ENCODE measurements around the gene PDE3B. TPM values are rescaled to one million over a fixed set of nuclear protein-coding genes. Genes with fewer than 3 reads are reported as not detected.

The PDE3B gene
- polyA plus RNA-seq, 1 donor (not counting 4 experiments of a cell fraction or from before 2014, with no cell fraction given) = 0.01 TPM

- H3K4me2 ChIP-seq (ENCODE audit: control insufficient read depth, extremely low read depth, insufficient read depth, low read depth, low read length) = peak overlapping the region; percentile 88
- H3K9ac ChIP-seq (ENCODE audit: control insufficient read depth, extremely low read depth, insufficient read depth, low read length) = peak overlapping the region; percentile 64
- peak overlapping the region; percentile 44 for H3K27ac ChIP-seq (ENCODE audit: control insufficient read depth, insufficient read depth, low read length)
- no peak for DNase-seq (ENCODE audit: low read depth, low spot score)
- H3K4me1 ChIP-seq (ENCODE audit: control insufficient read depth, extremely low read depth, insufficient read depth, low read length) = peaks cover 8% of the 10 kb centered on the region
- H4K20me1 ChIP-seq (ENCODE audit: control insufficient read depth, extremely low read depth, insufficient read depth, low read length) = no peaks in the 10 kb centered on the region
- dilution Hi-C loops (cut with MboI; ENCODE audit: extremely low pct_ligation_motif_present, low sequenced_read_pairs) = no loop called here
- peaks cover 2% of the 10 kb centered on the region for H3K79me2 ChIP-seq (ENCODE audit: control insufficient read depth, insufficient read depth, low read length)
- H3K4me3 ChIP-seq (ENCODE audit: control insufficient read depth in 2 of 3, extremely low read depth in 1 of 3, insufficient read depth in 2 of 3, low read depth in 1 of 3, low read length in 3 of 3) = peak overlapping the region; percentile 52 to 81 (median 75)
- FAIRE-seq = no peak
- TF ChIP-seq EZH2 (IDR thresholded peaks at IDR 0.05; ENCODE audit: low read length) = no peak
- TF ChIP-seq, protein P1, sequence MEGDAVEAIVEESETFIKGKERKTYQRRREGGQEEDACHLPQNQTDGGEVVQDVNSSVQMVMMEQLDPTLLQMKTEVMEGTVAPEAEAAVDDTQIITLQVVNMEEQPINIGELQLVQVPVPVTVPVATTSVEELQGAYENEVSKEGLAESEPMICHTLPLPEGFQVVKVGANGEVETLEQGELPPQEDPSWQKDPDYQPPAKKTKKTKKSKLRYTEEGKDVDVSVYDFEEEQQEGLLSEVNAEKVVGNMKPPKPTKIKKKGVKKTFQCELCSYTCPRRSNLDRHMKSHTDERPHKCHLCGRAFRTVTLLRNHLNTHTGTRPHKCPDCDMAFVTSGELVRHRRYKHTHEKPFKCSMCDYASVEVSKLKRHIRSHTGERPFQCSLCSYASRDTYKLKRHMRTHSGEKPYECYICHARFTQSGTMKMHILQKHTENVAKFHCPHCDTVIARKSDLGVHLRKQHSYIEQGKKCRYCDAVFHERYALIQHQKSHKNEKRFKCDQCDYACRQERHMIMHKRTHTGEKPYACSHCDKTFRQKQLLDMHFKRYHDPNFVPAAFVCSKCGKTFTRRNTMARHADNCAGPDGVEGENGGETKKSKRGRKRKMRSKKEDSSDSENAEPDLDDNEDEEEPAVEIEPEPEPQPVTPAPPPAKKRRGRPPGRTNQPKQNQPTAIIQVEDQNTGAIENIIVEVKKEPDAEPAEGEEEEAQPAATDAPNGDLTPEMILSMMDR (optimal IDR thresholded peaks at IDR 0.05 in 1 of 3, IDR thresholded peaks at IDR 0.05 in 1 of 3, conservative IDR thresholded peaks at IDR 0.05 in 1 of 3; ENCODE audit: extremely low read depth in 1 of 3, insufficient read depth in 2 of 3, low read length in 3 of 3) = no peak
- H3K27me3 ChIP-seq (ENCODE audit: control insufficient read depth, extremely low read depth, insufficient read depth, low read length) = peaks cover 3% of the 10 kb centered on the region
- H3K36me3 ChIP-seq (ENCODE audit: control insufficient read depth in 2 of 2, extremely low read depth in 1 of 2, insufficient read depth in 2 of 2, low read length in 2 of 2) = no peaks in the 10 kb centered on the region
- peak overlapping the region; percentile 95 for H2AFZ ChIP-seq (ENCODE audit: control insufficient read depth, low read length)
- no peaks in the 10 kb centered on the region for H3K9me1 ChIP-seq (ENCODE audit: control insufficient read depth, extremely low read depth, insufficient read depth, low read length)
- no peaks in the 10 kb centered on the region for H3K9me3 ChIP-seq (ENCODE audit: control insufficient read depth, low read depth, low read length)
Observed at GRCh38 chr11:14891143-14892035, 247.8 kb downstream of the PDE3B start.

DNA sequence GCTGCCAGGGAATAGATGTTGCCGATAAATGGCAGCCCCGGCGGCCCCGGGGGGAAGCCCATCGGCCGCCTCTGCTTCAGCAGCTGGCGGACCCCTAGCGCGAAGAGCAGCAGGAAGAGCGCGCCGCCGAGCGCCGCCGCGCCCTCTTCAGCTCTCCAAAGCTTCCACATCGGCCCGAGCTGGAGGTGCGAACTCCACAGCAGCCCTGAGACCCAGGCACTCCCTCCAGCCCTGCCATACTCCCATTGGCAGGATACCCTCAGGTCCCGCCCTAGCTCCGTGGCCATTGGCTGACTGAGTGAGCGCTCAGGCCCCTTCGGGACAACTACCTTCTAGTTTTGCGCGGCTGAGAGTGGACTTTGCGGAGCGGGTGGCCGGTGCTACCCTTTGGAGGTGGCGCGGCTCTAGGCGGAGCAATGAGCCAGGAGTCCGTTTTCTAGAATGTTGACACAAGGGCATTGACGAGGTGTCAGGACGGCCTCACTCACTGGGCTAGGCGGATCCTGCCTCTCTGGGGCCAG, 248.5 kb downstream of the PDE3B start, which contains the start of gene CYP2R1:
Gene CYP2R1 (minus strand): TSS at position 196 of the 521 bp plus-strand sequence. CDS start 26 bp downstream, at position 170.
- Histone ChIP-seq H3K36me3 (ENCODE audit: control insufficient read depth in 2 of 2, extremely low read depth in 1 of 2, insufficient read depth in 2 of 2, low read length in 2 of 2) (no peaks in the 10 kb centered on the region), H3K79me2 (ENCODE audit: control insufficient read depth, insufficient read depth, low read length) (peaks cover 2% of the 10 kb centered on the region), H3K4me2 (ENCODE audit: control insufficient read depth, extremely low read depth, insufficient read depth, low read depth, low read length) (peak within 1 kb of the TSS; percentile 88), H3K27me3 (ENCODE audit: control insufficient read depth, extremely low read depth, insufficient read depth, low read length) (peaks cover 3% of the 10 kb centered on the region), H3K4me1 (ENCODE audit: control insufficient read depth, extremely low read depth, insufficient read depth, low read length) (peaks cover 8% of the 10 kb centered on the region), H3K4me3 (ENCODE audit: control insufficient read depth in 2 of 3, extremely low read depth in 1 of 3, insufficient read depth in 2 of 3, low read depth in 1 of 3, low read length in 3 of 3) (peak within 1 kb of the TSS; percentile 52 to 81 (median 75)), H3K9me3 (ENCODE audit: control insufficient read depth, low read depth, low read length) (no peaks in the 10 kb centered on the region), H3K9ac (ENCODE audit: control insufficient read depth, extremely low read depth, insufficient read depth, low read length) (peak within 1 kb of the TSS; percentile 64), H3K9me1 (ENCODE audit: control insufficient read depth, extremely low read depth, insufficient read depth, low read length) (no peaks in the 10 kb centered on the region), H2AFZ (ENCODE audit: control insufficient read depth, low read length) (peak within 1 kb of the TSS; percentile 95), H3K27ac (ENCODE audit: control insufficient read depth, insufficient read depth, low read length) (peak within 1 kb of the TSS; percentile 44), H4K20me1 (ENCODE audit: control insufficient read depth, extremely low read depth, insufficient read depth, low read length) (no peaks in the 10 kb centered on the region)
- dilution Hi-C loops (cut with MboI; ENCODE audit: extremely low pct_ligation_motif_present, low sequenced_read_pairs) = no loop called here
- DNase-seq (ENCODE audit: low read depth, low spot score) (peak; percentile 68), FAIRE-seq (no peak)
- TF ChIP-seq EZH2 (IDR thresholded peaks at IDR 0.05; ENCODE audit: low read length) = no peak
- TF ChIP-seq, protein P1 (optimal IDR thresholded peaks at IDR 0.05 in 1 of 3, IDR thresholded peaks at IDR 0.05 in 1 of 3, conservative IDR thresholded peaks at IDR 0.05 in 1 of 3; ENCODE audit: extremely low read depth in 1 of 3, insufficient read depth in 2 of 3, low read length in 3 of 3) = no peak

All from keratinocyte (primary cell).